Measurements from ENCODE around the gene MAGI2. TPM values are rescaled to one million over a fixed set of nuclear protein-coding genes. Genes with fewer than 3 reads are reported as not detected.

MAGI2 gene
- total RNA-seq, 4 donors from 2014 or later: 0.98 to 4.8 (median 2.5) TPM

DNA sequence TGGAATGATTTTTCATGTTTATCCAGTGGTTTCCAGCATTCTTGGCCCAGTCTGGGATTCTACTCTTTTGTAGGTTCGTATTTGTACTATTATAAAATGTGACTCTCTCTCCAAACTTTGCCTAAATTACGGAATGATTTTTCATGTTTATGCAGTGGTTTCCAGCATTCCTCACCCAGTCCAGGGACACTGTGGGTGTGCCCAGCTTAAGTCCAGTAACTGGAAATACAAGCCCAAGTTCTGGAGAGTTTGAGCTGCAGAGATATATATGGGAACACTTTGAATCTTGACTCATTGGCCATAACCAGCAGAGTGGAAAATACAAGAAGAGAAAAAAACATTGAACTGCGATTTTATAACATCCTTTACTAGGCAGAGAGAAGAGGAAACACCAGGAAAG lies 5.9 kb upstream of the MAGI2 start:
- 60% methylated on average over 3 of the region's 3 CpGs for WGBS
- H3K9me3 ChIP-seq: no peaks in the 10 kb centered on the region
- TF ChIP-seq CTCF (IDR thresholded peaks at IDR 0.05) (no peak), EP300 (IDR thresholded peaks at IDR 0.05) (no peak), POLR2A (IDR thresholded peaks at IDR 0.05) (no peak), POLR2AphosphoS5 (IDR thresholded peaks at IDR 0.05) (no peak)
- no peaks in the 10 kb centered on the region for H3K36me3 ChIP-seq
- peaks cover 2% of the 10 kb centered on the region for H3K27me3 ChIP-seq
- DNase-seq (ENCODE audit: low spot score in 2 of 2): no peak
- no peak overlapping the region for H3K4me3 ChIP-seq
- H3K27ac ChIP-seq: peak overlapping the region; percentile 75
- peaks cover 13% of the 10 kb centered on the region for H3K4me1 ChIP-seq

DNA sequence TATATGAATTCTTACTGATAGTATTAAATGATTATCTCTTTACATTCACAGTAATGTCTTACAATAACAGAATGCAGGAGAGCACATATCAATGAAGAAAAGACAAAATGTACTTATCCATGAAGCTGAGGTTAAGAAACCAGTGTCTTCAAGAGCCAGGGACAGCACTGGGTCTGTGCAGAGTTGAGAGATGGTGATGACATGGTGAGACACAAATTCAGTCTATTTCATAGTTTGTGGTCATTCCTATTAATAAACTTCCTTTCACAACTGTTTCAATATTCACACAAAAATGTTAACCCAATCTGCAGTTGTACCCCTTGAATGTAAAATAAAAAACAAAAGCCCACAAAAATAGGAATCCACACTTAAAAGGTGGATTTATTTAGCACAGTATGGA lies 5.3 kb upstream of the MAGI2 start:
- Histone ChIP-seq H3K4me1 (peaks cover 15% of the 10 kb centered on the region), H3K27ac (peak overlapping the region; percentile 75), H3K9me3 (no peaks in the 10 kb centered on the region), H3K4me3 (no peak overlapping the region), H3K27me3 (peaks cover 6% of the 10 kb centered on the region), H3K36me3 (no peaks in the 10 kb centered on the region)
- no peak for DNase-seq (ENCODE audit: low spot score in 2 of 2)
- no peak for TF ChIP-seq POLR2AphosphoS5 (IDR thresholded peaks at IDR 0.05)
- TF ChIP-seq CTCF (IDR thresholded peaks at IDR 0.05): no peak

- no peak for DNase-seq (ENCODE audit: low spot score in 2 of 2)
- peaks cover 23% of the 10 kb centered on the region for H3K4me1 ChIP-seq
- H3K27me3 ChIP-seq: peaks cover 23% of the 10 kb centered on the region
- WGBS: 73% methylated on average over 5 of the region's 5 CpGs
- H3K36me3 ChIP-seq: no peaks in the 10 kb centered on the region
- TF ChIP-seq EP300 (IDR thresholded peaks at IDR 0.05): no peak
- TF ChIP-seq POLR2AphosphoS5 (IDR thresholded peaks at IDR 0.05): no peak
- no peak for TF ChIP-seq POLR2A (IDR thresholded peaks at IDR 0.05)
- no peak for TF ChIP-seq CTCF (IDR thresholded peaks at IDR 0.05)
- no peaks in the 10 kb centered on the region for H3K9me3 ChIP-seq
- H3K27ac ChIP-seq: peak overlapping the region; percentile 95
- peak overlapping the region; percentile 70 for H3K4me3 ChIP-seq
Observed at GRCh38 chr7:79455173-79455790, 1.8 kb upstream of the MAGI2 start.

GRCh38 chr7:79454361-79454960 lies 994 bp upstream of the MAGI2 start:
- H3K27me3 ChIP-seq: peaks cover 23% of the 10 kb centered on the region
- peak in 1 of 2 donors; percentile 69 for DNase-seq (ENCODE audit: low spot score in 2 of 2)
- peaks cover 23% of the 10 kb centered on the region for H3K4me1 ChIP-seq
- peak overlapping the region; percentile 95 for H3K27ac ChIP-seq
- no peaks in the 10 kb centered on the region for H3K9me3 ChIP-seq
- 8% methylated on average over 24 of the region's 24 CpGs for WGBS
- H3K4me3 ChIP-seq: peak overlapping the region; percentile 70
- H3K36me3 ChIP-seq: no peaks in the 10 kb centered on the region
- no peak for TF ChIP-seq CTCF (IDR thresholded peaks at IDR 0.05)
- TF ChIP-seq EP300 (IDR thresholded peaks at IDR 0.05): no peak
- TF ChIP-seq POLR2A (IDR thresholded peaks at IDR 0.05): no peak
- TF ChIP-seq POLR2AphosphoS5 (IDR thresholded peaks at IDR 0.05): no peak

DNA sequence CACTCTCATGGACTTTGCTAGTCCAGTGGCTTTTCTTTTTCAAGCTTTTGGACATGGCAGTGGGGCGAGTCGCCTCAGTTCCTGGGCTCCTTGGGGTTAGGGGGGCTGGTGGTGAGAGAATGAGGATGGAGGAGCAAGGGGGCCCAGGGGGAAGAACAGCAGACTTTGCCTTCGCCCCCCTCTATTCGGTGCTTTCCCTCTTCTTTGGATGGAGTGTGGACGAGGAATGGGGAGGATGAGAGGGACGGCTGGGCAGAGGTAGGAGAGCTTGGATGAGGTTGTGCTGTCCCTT lies 255 bp downstream of the MAGI2 start:
- 1% methylated on average over 6 of the region's 6 CpGs for WGBS
- Histone ChIP-seq H3K4me3 (peak overlapping the region; percentile 70), H3K36me3 (no peaks in the 10 kb centered on the region), H3K4me1 (peaks cover 21% of the 10 kb centered on the region), H3K27me3 (peaks cover 23% of the 10 kb centered on the region), H3K9me3 (no peaks in the 10 kb centered on the region), H3K27ac (peak overlapping the region; percentile 95)
- DNase-seq (ENCODE audit: low spot score in 2 of 2): no peak
- no peak for TF ChIP-seq CTCF (IDR thresholded peaks at IDR 0.05)

Measured in suprapubic skin (tissue), 4 donors.